Hepatocyte (in vitro differentiated cells): ENCODE data around the gene ENPP1.

Source experiments
- EZH2phosphoT487 ChIP-seq: fragments of 200-600 bp; sonication (generic); IDR thresholded peaks from one replicate; pipeline ENCODE4 v1.6.1; 2018; ENCODE audit warnings: antibody characterized with exemption, mild to moderate bottlenecking, low read depth, moderate library complexity; ENCODE audit not compliant: unreplicated experiment, severe bottlenecking
- TF ChIP-seq, protein P1 (sequence below): fragments of 200-600 bp; sonication (generic); IDR thresholded peaks from 2 replicates; pipeline ENCODE4 v1.5.1; 2016; ENCODE audit warnings: antibody characterized with exemption, mild to moderate bottlenecking; ENCODE audit not compliant: poor library complexity

DNA sequence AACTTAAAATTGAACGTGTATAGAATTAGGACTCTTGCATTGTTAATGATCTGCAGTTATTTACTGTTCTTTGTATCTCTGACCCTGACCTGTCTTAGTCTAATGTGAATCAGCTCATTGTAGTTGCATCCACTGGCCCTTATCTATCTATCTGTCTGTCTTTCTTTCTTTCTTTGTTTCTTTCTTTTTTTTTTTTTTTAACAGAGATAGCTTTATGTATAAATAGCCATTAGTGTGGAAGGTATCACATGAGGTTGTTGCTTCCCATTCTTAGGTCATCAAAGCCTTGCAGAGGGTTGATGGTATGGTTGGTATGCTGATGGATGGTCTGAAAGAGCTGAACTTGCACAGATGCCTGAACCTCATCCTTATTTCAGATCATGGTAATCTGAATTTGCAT lies 59.9 kb downstream of the ENPP1 start:
- TF ChIP-seq, protein P1, sequence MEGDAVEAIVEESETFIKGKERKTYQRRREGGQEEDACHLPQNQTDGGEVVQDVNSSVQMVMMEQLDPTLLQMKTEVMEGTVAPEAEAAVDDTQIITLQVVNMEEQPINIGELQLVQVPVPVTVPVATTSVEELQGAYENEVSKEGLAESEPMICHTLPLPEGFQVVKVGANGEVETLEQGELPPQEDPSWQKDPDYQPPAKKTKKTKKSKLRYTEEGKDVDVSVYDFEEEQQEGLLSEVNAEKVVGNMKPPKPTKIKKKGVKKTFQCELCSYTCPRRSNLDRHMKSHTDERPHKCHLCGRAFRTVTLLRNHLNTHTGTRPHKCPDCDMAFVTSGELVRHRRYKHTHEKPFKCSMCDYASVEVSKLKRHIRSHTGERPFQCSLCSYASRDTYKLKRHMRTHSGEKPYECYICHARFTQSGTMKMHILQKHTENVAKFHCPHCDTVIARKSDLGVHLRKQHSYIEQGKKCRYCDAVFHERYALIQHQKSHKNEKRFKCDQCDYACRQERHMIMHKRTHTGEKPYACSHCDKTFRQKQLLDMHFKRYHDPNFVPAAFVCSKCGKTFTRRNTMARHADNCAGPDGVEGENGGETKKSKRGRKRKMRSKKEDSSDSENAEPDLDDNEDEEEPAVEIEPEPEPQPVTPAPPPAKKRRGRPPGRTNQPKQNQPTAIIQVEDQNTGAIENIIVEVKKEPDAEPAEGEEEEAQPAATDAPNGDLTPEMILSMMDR: no peak
- TF ChIP-seq EZH2phosphoT487: no peak
